Caki2 (cell line): ENCODE results near the gene SNTG2. TPM values are rescaled to one million over a fixed set of nuclear protein-coding genes. Genes with fewer than 3 reads are reported as not detected.
"Not testable (repeated sequence)": the region's sequence is repeated elsewhere in the genome, so short reads cannot be mapped to it uniquely, and the experiment has no call there.

Source experiments
- DNase-seq: peaks from one replicate; pipeline ENCODE4 v3.0.0-alpha.2; 2015; ENCODE audit warnings: low read depth
- in situ Hi-C: cut with HindIII; loops from 2 replicates; pipeline ENCODE4 v1.10.0; 2016; ENCODE audit warnings: low sequenced_read_pairs, low pct_unique_long_range_greater_than_20kb, mixed read lengths
- total RNA-seq: library from RNA; depleted of rRNA; stranded (reverse); fragments of >200 nt; shearing (Covaris generic); gene quantifications from 2 replicates; pipeline ENCODE4 v1.2.3, GENCODE V29; 2014; ENCODE audit warnings: low replicate concordance

Gene SNTG2
- total RNA-seq, 1 experiment from 2014 or later: not detected

GRCh38 chr2:1387954-1388725 lies 437.5 kb downstream of the SNTG2 start:
- in situ Hi-C loops: not testable (repeated sequence)

GRCh38 chr2:1390118-1390517 lies 439.5 kb downstream of the SNTG2 start:
- in situ Hi-C loops, DNase-seq: not testable (repeated sequence)

More at GRCh38 chr2:1387954-1388725, 437.5 kb downstream of the SNTG2 start:
- not testable (repeated sequence) for DNase-seq

GRCh38 chr2:1393321-1393720 lies 442.7 kb downstream of the SNTG2 start:
- in situ Hi-C loops: no loop called here
- no peak for DNase-seq

- DNase-seq: no peak
- in situ Hi-C loops: no loop called here
Observed at GRCh38 chr2:1394709-1395408, 444.2 kb downstream of the SNTG2 start.

GRCh38 chr2:1397350-1397749 lies 446.7 kb downstream of the SNTG2 start:
- in situ Hi-C loops: no loop called here
- DNase-seq: no peak

- no peak for DNase-seq
- in situ Hi-C loops: no loop called here
Observed at GRCh38 chr2:1398191-1398590, 447.5 kb downstream of the SNTG2 start.

- in situ Hi-C loops: no loop called here
Observed at GRCh38 chr2:1400943-1401735, 450.5 kb downstream of the SNTG2 start.

GRCh38 chr2:1402064-1402463 lies 451.4 kb downstream of the SNTG2 start:
- in situ Hi-C loops: no loop called here
- DNase-seq: no peak

More at GRCh38 chr2:1400943-1401735, 450.5 kb downstream of the SNTG2 start:
- no peak for DNase-seq

GRCh38 chr2:1403565-1403964 lies 452.9 kb downstream of the SNTG2 start:
- in situ Hi-C loops: no loop called here
- DNase-seq: no peak

- in situ Hi-C loops: no loop called here
- DNase-seq: no peak
Observed at GRCh38 chr2:1405124-1405523, 454.5 kb downstream of the SNTG2 start.

GRCh38 chr2:1405967-1406366 lies 455.3 kb downstream of the SNTG2 start:
- no peak for DNase-seq
- in situ Hi-C loops: no loop called here

- in situ Hi-C loops: no loop called here
- no peak for DNase-seq
Observed at GRCh38 chr2:1406434-1406833, 455.8 kb downstream of the SNTG2 start.

- in situ Hi-C loops: no loop called here
- no peak for DNase-seq
Observed at GRCh38 chr2:1407950-1408675, 457.5 kb downstream of the SNTG2 start.

GRCh38 chr2:1413156-1413710 lies 462.6 kb downstream of the SNTG2 start, which contains the start of gene TPO:
TSS of gene TPO (plus strand) at chr2:1413463. CDS start at chr2:1414409, 946 bp downstream.
- in situ Hi-C loops: no loop called here

GRCh38 chr2:1414121-1414520 lies 463.5 kb downstream of the SNTG2 start:
- in situ Hi-C loops: no loop called here
- DNase-seq: no peak

More at GRCh38 chr2:1413156-1413710, 462.6 kb downstream of the SNTG2 start, which contains the start of gene TPO:
- no peak for DNase-seq

GRCh38 chr2:1414901-1415300 lies 464.3 kb downstream of the SNTG2 start:
- DNase-seq, in situ Hi-C loops: not testable (repeated sequence)

GRCh38 chr2:1415501-1415900 lies 464.9 kb downstream of the SNTG2 start:
- in situ Hi-C loops: no loop called here
- DNase-seq: no peak
